DOHH2 (cell line): Measurements from ENCODE around the gene RAD54L.
"Not testable (repeated sequence)": the region's sequence is repeated elsewhere in the genome, so short reads cannot be mapped to it uniquely, and the experiment has no call there.

Experiments
- H3F3A ChIP-seq: fragments of 200-600 bp; sonication (generic), shearing (Covaris generic); 2 replicates; pipeline ENCODE4 v1.6.0; 2016; ENCODE audit warnings: antibody characterized with exemption, mild to moderate bottlenecking; ENCODE audit not compliant: control insufficient read depth, insufficient read depth
- H3K27ac ChIP-seq: fragments of 200-600 bp; sonication (generic); 2 replicates; pipeline ENCODE4 v1.5.1; 2014; ENCODE audit warnings: low read depth, mild to moderate bottlenecking, low read length, moderate library complexity
- H3K27me3 ChIP-seq: fragments of 200-600 bp; sonication (generic); 2 replicates; pipeline ENCODE4 v1.6.1; 2014; ENCODE audit warnings: mild to moderate bottlenecking, low read length, mixed read lengths; ENCODE audit not compliant: control insufficient read depth
- H3K36me3 ChIP-seq: fragments of 200-600 bp; sonication (generic); 2 replicates; pipeline ENCODE4 v1.6.1; 2014; ENCODE audit warnings: mild to moderate bottlenecking, low read length, moderate library complexity, mixed read lengths; ENCODE audit not compliant: control insufficient read depth
- H3K4me1 ChIP-seq: fragments of 200-600 bp; sonication (generic); 2 replicates; pipeline ENCODE4 v1.6.1; 2014; ENCODE audit warnings: mild to moderate bottlenecking, low read length, mixed read lengths; ENCODE audit not compliant: control insufficient read depth
- H3K4me2 ChIP-seq: fragments of 200-600 bp; sonication (generic); 2 replicates; pipeline ENCODE4 v1.6.0; 2014; ENCODE audit warnings: mild to moderate bottlenecking, low read length, moderate library complexity
- H3K4me3 ChIP-seq: fragments of 200-600 bp; sonication (generic); 2 replicates; pipeline ENCODE4 v1.5.1; 2014; ENCODE audit warnings: mild to moderate bottlenecking, low read length, mixed read lengths
- H3K79me2 ChIP-seq: fragments of 200-600 bp; sonication (generic); 2 replicates; pipeline ENCODE4 v1.6.1; 2014; ENCODE audit warnings: mild to moderate bottlenecking, low read length, mixed read lengths; ENCODE audit not compliant: control insufficient read depth
- H3K9me2 ChIP-seq: fragments of 200-600 bp; sonication (generic); replicated peaks from 2 replicates; pipeline ENCODE4 v1.6.1; 2014; ENCODE audit warnings: mild to moderate bottlenecking, low read length, mixed read lengths; ENCODE audit not compliant: control insufficient read depth
- H3K9me3 ChIP-seq: fragments of 200-600 bp; sonication (generic); 2 replicates; pipeline ENCODE4 v1.6.1; 2014; ENCODE audit warnings: antibody characterized with exemption, low read length, mixed read lengths; ENCODE audit not compliant: control insufficient read depth, insufficient read depth
- H4K20me1 ChIP-seq: fragments of 200-600 bp; sonication (generic); 2 replicates; pipeline ENCODE4 v1.6.0; 2014; ENCODE audit warnings: low read depth, mild to moderate bottlenecking, antibody characterized with exemption, low read length, moderate library complexity; ENCODE audit not compliant: control insufficient read depth, insufficient read depth
- EZH2phosphoT487 ChIP-seq: fragments of 200-600 bp; sonication (generic); IDR thresholded peaks from 2 replicates; pipeline ENCODE4 v1.6.1; 2017; ENCODE audit warnings: borderline replicate concordance, mild to moderate bottlenecking, antibody characterized with exemption, low read length, moderate library complexity, mixed read lengths
- TF ChIP-seq, protein P1 (sequence below): fragments of 200-600 bp; sonication (generic); IDR thresholded peaks from one replicate; pipeline ENCODE4 v1.5.1; 2014; ENCODE audit warnings: antibody characterized with exemption, mild to moderate bottlenecking, low read depth, low read length; ENCODE audit not compliant: poor library complexity, severe bottlenecking

Gene RAD54L

DNA sequence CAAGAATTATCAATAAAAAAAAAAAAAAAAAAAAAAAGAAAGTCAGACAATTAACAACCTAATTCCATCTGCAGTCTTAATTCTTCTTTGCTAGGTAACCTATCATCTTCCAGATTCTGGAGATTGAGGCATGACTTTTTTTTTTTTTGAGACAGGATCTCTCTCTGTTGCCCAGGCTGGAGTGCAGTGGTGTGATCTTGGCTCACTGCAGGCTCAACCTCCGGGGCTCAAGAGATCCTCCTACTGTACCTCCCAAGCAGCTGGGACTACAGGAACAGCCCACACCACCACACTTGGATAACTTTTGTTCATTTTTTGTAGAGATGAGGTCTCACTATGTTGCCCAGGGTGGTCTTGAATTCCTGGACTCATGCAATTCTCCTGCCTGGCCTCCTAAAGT lies 4.6 kb upstream of the RAD54L start:
- no peak overlapping the region for H3K4me3 ChIP-seq
- H3K79me2 ChIP-seq, result peaks cover 9% of the 10 kb centered on the region
- peaks cover 3% of the 10 kb centered on the region; the same call in 1 of the 2 replicates for H3K36me3 ChIP-seq
- no peak overlapping the region for H3K4me2 ChIP-seq
- H4K20me1 ChIP-seq, result no peaks in the 10 kb centered on the region
- no peaks in the 10 kb centered on the region; the same call in 1 of the 2 replicates for H3K9me3 ChIP-seq
- no peak for TF ChIP-seq EZH2phosphoT487
- TF ChIP-seq, protein P1, sequence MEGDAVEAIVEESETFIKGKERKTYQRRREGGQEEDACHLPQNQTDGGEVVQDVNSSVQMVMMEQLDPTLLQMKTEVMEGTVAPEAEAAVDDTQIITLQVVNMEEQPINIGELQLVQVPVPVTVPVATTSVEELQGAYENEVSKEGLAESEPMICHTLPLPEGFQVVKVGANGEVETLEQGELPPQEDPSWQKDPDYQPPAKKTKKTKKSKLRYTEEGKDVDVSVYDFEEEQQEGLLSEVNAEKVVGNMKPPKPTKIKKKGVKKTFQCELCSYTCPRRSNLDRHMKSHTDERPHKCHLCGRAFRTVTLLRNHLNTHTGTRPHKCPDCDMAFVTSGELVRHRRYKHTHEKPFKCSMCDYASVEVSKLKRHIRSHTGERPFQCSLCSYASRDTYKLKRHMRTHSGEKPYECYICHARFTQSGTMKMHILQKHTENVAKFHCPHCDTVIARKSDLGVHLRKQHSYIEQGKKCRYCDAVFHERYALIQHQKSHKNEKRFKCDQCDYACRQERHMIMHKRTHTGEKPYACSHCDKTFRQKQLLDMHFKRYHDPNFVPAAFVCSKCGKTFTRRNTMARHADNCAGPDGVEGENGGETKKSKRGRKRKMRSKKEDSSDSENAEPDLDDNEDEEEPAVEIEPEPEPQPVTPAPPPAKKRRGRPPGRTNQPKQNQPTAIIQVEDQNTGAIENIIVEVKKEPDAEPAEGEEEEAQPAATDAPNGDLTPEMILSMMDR, result no peak
- H3K4me1 ChIP-seq, result peaks cover 16% of the 10 kb centered on the region
- no peaks in the 10 kb centered on the region for H3K27me3 ChIP-seq
- no peaks in the 10 kb centered on the region for H3K9me2 ChIP-seq
- no peaks in the 10 kb centered on the region for H3F3A ChIP-seq
- H3K27ac ChIP-seq, result no peak overlapping the region

DNA sequence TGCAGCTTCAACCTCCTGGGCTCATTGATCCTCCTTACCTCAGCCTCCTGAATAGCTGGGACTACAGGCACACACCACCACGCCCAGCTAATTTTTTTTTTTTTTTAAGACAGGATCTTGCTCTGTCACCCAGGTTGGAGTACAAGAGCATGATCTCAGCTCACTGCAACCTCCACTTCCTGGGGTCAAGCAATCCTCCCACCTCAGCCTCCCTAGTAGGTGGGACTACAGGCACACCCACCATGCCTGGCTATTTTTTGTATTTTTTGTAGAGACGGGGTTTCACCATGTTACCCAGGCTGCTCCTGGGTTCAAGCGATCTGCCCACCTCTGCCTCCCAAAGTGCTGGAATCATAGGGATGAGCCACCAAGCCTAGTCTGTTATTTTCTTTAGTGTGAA lies 3.7 kb upstream of the RAD54L start:
- not testable (repeated sequence) for H3F3A ChIP-seq, H3K27ac ChIP-seq, H3K4me3 ChIP-seq, H4K20me1 ChIP-seq, H3K9me2 ChIP-seq, H3K4me2 ChIP-seq, H3K9me3 ChIP-seq, H3K27me3 ChIP-seq
- peaks cover 22% of the 10 kb centered on the region for H3K4me1 ChIP-seq
- H3K36me3 ChIP-seq, result peaks cover 12% of the 10 kb centered on the region
- peaks cover 19% of the 10 kb centered on the region for H3K79me2 ChIP-seq

DNA sequence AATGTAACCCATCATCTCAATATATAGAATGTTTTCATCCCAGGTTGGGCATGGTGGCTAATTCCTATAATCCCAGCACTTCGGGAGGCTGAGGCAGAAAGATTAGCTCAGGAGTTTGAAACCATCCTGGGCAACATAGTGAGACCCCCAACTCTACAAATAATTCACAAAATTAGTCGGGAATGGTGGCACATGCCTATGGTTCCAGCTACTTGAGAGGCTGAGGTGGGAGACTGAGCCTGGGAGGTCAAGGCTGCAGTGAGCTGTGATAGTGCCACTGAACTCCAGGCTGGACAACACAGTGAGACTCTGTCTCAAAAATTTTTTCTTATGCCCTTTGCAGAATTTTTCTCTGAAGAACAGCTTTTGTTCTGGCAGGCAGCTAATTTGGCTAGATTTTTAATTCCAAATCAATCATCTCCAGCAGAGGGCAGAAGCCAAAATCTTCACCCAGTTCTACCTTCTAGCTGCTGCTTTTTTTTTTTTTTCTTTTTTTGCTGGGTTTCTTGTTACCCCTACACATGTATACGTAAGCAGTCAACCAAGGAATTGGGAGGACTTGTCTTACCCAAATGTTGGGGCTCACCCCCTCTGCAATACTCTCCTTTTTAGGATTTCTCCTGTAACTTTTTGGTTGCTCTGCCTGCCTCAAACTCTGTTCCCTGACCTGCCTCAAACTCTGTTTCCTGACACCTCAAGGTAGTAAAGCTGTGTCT lies 2.7 kb upstream of the RAD54L start:
- H3K9me3 ChIP-seq, result no peaks in the 10 kb centered on the region
- H3K4me3 ChIP-seq, result no peak overlapping the region
- peaks cover 28% of the 10 kb centered on the region for H3K79me2 ChIP-seq
- H4K20me1 ChIP-seq, result 0 out of 2 replicates have a peak, but pooled peaks cover 9% of the 10 kb centered on the region
- no peaks in the 10 kb centered on the region for H3F3A ChIP-seq
- H3K27ac ChIP-seq, result no peak overlapping the region
- peak overlapping the region; percentile 30; the same call in 1 of the 2 replicates for H3K4me2 ChIP-seq
- H3K27me3 ChIP-seq, result no peaks in the 10 kb centered on the region
- no peaks in the 10 kb centered on the region for H3K9me2 ChIP-seq
- H3K4me1 ChIP-seq, result peaks cover 30% of the 10 kb centered on the region
- TF ChIP-seq EZH2phosphoT487, result no peak
- TF ChIP-seq, protein P1, result peak; percentile 64
- H3K36me3 ChIP-seq, result peaks cover 22% of the 10 kb centered on the region

DNA sequence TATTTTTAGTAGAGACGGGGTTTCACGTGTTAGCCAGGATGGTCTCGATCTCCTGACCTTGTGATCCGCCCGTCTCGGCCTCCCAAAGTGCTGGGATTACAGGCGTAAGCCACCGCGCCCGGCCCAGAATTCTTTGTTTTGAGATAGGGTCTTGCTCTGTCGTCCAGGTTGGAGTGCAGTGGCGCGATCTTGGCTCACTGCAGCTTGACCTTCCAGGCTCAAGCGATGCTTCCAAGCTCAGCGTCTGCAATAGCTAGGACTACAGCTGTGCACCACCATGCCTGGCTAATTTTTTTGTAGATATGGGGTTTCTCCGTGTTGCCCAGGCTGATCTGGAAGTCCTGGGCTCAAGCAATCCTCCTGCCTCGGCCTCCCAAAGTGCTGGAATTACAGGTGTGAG lies 1.4 kb upstream of the RAD54L start:
- H3K27me3 ChIP-seq, H3K27ac ChIP-seq, H3F3A ChIP-seq, H3K9me2 ChIP-seq, H3K9me3 ChIP-seq: not testable (repeated sequence)
- peaks cover 37% of the 10 kb centered on the region for H3K79me2 ChIP-seq
- H4K20me1 ChIP-seq, result 0 out of 2 replicates have a peak, but pooled peaks cover 13% of the 10 kb centered on the region
- H3K4me1 ChIP-seq, result peaks cover 32% of the 10 kb centered on the region
- peaks cover 35% of the 10 kb centered on the region for H3K36me3 ChIP-seq
- H3K4me2 ChIP-seq, result peak overlapping the region; percentile 86
- H3K4me3 ChIP-seq, result peak overlapping the region; percentile 90
